Panc1 (cell line): ENCODE data around the gene HOTAIR. TPM values are rescaled to one million over a fixed set of nuclear protein-coding genes. Genes with fewer than 3 reads are reported as not detected.

ENCODE experiments used
- ATAC-seq: fragments of 200-7000 bp; cut with Tn5 transposase; 2 replicates; pipeline ENCODE4 v1.9.1; 2020; ENCODE audit warnings: mild to moderate bottlenecking, moderate library complexity
- BruUV-seq: library from RNA; stranded (reverse); fragments of 400-500 nt; replicated peaks from 2 replicates; lab custom pipeline; 2021; lab: Mats Ljungman, UMichigan
- CTCF ChIA-PET: fragments of 300-600 bp; sonication (Branson Sonifier 250); formaldehyde crosslinking; loops from one replicate; lab custom pipeline; 2022; ENCODE audit warnings: antibody characterized with exemption; lab: Charles Lee
- POLR2A ChIA-PET: fragments of 300-600 bp; sonication (Branson Sonifier 250); formaldehyde crosslinking; loops from one replicate; lab custom pipeline; 2022; ENCODE audit warnings: antibody characterized with exemption; lab: Charles Lee
- DNase-seq: peaks from one replicate; pipeline ENCODE4 v3.0.0-alpha.2; 2010; ENCODE audit warnings: low read depth, low spot score
- H3K27ac ChIP-seq: 2 replicates; pipeline ENCODE4 v1.5.1; 2011; ENCODE audit warnings: mild to moderate bottlenecking, low read length, inconsistent platforms
- H3K27me3 ChIP-seq: fragments of 200-500 bp; sonication (Bioruptor generic); 2 replicates; pipeline ENCODE4 v1.6.0; 2014; ENCODE audit warnings: low read length, inconsistent platforms; ENCODE audit not compliant: control insufficient read depth, insufficient read depth
- H3K36me3 ChIP-seq: fragments of 200-500 bp; sonication (Bioruptor generic); 2 replicates; pipeline ENCODE4 v1.5.1; 2014; ENCODE audit warnings: inconsistent platforms, mild to moderate bottlenecking, low read length, moderate library complexity; ENCODE audit not compliant: control insufficient read depth, insufficient read depth
- H3K4me1 ChIP-seq: 2 replicates; pipeline ENCODE4 v1.5.1; 2011; ENCODE audit warnings: inconsistent platforms, mild to moderate bottlenecking, low read length, moderate library complexity; ENCODE audit not compliant: control insufficient read depth, insufficient read depth
- H3K4me3 ChIP-seq, 2 experiments: 2 replicates each; pipeline ENCODE4 v1.5.1; 2011 to 2012; ENCODE audit warnings: low read depth in 2 of 2, low read length in 2 of 2, mild to moderate bottlenecking in 2 of 2, inconsistent platforms in 1 of 2, moderate library complexity in 1 of 2
- H3K9me3 ChIP-seq: fragments of 200-500 bp; sonication (Bioruptor generic); 2 replicates; pipeline ENCODE4 v1.5.1; 2014; ENCODE audit warnings: low read depth, mild to moderate bottlenecking, inconsistent platforms, low read length, moderate library complexity; ENCODE audit not compliant: control insufficient read depth, insufficient read depth
- POLR2AphosphoS5 ChIP-seq: IDR thresholded peaks from 2 replicates; pipeline ENCODE4 v1.6.1; 2012; ENCODE audit warnings: mild to moderate bottlenecking, low read depth, low read length, moderate library complexity
- SIN3A ChIP-seq: IDR thresholded peaks from 2 replicates; pipeline ENCODE4 v1.6.1; 2012; ENCODE audit warnings: low read depth, mild to moderate bottlenecking, low read length, moderate library complexity, borderline replicate concordance; ENCODE audit not compliant: insufficient read depth
- TCF7L2 ChIP-seq: IDR thresholded peaks from 2 replicates; pipeline ENCODE4 v1.6.1; 2011; ENCODE audit warnings: mild to moderate bottlenecking, low read depth, low read length, inconsistent platforms
- in situ Hi-C: cut with HindIII; loops from 2 replicates; pipeline ENCODE4 v1.10.0; 2016; ENCODE audit warnings: low sequenced_read_pairs, low pct_unique_long_range_greater_than_20kb
- intact Hi-C: fragments of 100-400 bp; cut with micrococcal nuclease; formaldehyde crosslinking; loops from one replicate; pipeline ENCODE4 v1.10.0; 2022; ENCODE audit not compliant: unreplicated experiment
- total RNA-seq: library from RNA; stranded (reverse); gene quantifications from one replicate; pipeline ENCODE4 v1.2.1, GENCODE V29; 2021; ENCODE audit not compliant: unreplicated experiment
- TF ChIP-seq, protein P1 (sequence below): fragments of 450-650 bp; IDR thresholded peaks from 2 replicates; pipeline ENCODE4 v1.5.1; 2017; ENCODE audit warnings: mild to moderate bottlenecking
- TF ChIP-seq, protein P2 (sequence below), 2 experiments: IDR thresholded peaks; 2 replicates each; pipeline ENCODE4 v1.6.1; 2011 to 2012; ENCODE audit warnings: low read depth in 2 of 2, control low read depth in 1 of 2, low read length in 1 of 2, mild to moderate bottlenecking in 1 of 2, moderate library complexity in 1 of 2; ENCODE audit not compliant: insufficient read depth in 1 of 2

The HOTAIR gene
- total RNA-seq, 1 experiment from 2014 or later, result 31.7 TPM

DNA sequence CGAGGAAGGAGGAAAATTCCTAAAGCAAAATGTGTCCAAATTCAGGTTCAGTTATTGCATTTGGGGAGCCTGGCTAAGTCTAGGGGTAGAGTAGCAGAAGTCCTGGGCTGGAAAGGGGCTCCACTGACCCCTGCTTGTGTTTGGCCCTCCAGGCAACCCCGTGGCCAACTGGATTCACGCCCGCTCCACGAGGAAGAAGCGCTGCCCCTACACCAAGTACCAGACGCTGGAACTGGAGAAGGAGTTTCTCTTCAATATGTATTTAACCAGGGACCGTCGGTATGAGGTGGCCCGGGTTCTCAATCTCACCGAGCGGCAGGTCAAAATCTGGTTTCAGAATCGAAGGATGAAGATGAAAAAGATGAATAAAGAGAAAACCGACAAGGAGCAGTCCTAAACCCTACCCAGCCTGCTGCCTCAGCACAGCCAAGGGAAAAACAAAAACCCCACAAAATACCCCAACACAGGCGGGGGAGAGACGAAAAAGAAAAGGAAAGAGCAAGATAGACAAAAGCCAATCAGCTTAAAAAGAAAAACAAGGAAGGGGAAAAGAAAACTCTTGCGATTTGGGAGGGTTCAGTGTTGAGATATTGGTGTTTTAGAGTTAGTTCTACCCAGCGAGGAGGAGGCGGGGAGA lies 27.6 kb upstream of the HOTAIR start:
- TF ChIP-seq, protein P1, sequence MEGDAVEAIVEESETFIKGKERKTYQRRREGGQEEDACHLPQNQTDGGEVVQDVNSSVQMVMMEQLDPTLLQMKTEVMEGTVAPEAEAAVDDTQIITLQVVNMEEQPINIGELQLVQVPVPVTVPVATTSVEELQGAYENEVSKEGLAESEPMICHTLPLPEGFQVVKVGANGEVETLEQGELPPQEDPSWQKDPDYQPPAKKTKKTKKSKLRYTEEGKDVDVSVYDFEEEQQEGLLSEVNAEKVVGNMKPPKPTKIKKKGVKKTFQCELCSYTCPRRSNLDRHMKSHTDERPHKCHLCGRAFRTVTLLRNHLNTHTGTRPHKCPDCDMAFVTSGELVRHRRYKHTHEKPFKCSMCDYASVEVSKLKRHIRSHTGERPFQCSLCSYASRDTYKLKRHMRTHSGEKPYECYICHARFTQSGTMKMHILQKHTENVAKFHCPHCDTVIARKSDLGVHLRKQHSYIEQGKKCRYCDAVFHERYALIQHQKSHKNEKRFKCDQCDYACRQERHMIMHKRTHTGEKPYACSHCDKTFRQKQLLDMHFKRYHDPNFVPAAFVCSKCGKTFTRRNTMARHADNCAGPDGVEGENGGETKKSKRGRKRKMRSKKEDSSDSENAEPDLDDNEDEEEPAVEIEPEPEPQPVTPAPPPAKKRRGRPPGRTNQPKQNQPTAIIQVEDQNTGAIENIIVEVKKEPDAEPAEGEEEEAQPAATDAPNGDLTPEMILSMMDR, result no peak
- 0 out of 2 replicates have a peak, but pooled peaks have one; percentile 24 for TF ChIP-seq TCF7L2
- TF ChIP-seq, protein P2, sequence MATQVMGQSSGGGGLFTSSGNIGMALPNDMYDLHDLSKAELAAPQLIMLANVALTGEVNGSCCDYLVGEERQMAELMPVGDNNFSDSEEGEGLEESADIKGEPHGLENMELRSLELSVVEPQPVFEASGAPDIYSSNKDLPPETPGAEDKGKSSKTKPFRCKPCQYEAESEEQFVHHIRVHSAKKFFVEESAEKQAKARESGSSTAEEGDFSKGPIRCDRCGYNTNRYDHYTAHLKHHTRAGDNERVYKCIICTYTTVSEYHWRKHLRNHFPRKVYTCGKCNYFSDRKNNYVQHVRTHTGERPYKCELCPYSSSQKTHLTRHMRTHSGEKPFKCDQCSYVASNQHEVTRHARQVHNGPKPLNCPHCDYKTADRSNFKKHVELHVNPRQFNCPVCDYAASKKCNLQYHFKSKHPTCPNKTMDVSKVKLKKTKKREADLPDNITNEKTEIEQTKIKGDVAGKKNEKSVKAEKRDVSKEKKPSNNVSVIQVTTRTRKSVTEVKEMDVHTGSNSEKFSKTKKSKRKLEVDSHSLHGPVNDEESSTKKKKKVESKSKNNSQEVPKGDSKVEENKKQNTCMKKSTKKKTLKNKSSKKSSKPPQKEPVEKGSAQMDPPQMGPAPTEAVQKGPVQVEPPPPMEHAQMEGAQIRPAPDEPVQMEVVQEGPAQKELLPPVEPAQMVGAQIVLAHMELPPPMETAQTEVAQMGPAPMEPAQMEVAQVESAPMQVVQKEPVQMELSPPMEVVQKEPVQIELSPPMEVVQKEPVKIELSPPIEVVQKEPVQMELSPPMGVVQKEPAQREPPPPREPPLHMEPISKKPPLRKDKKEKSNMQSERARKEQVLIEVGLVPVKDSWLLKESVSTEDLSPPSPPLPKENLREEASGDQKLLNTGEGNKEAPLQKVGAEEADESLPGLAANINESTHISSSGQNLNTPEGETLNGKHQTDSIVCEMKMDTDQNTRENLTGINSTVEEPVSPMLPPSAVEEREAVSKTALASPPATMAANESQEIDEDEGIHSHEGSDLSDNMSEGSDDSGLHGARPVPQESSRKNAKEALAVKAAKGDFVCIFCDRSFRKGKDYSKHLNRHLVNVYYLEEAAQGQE (IDR thresholded peaks at IDR 0.05; ENCODE audit: insufficient read depth in 1 of 2, low read depth in 2 of 2, low read length in 1 of 2), result no peak
- no peak; the same call in 1 of the 2 replicates for TF ChIP-seq POLR2AphosphoS5
- no peak for TF ChIP-seq SIN3A
- intact Hi-C loops, result no loop called here
- DNase-seq (no peak), ATAC-seq (no peak)
- BruUV-seq, result TSS peak; percentile 48
- no peaks in the 10 kb centered on the region for H3K27me3 ChIP-seq
- ChIA-PET POLR2A (interaction anchor here (1.2 kb wide), 1 partner anchor 15 kb away, joined by 4 read pairs; no protein-coding TSS in a partner anchor), CTCF (no interaction called here)
- H3K4me3 ChIP-seq, result peak overlapping the region; percentile 66 to 67
- H3K4me1 ChIP-seq, result peaks cover 34% of the 10 kb centered on the region
- H3K36me3 ChIP-seq, result peaks cover 3% of the 10 kb centered on the region
- peak overlapping the region; percentile 99 for H3K27ac ChIP-seq
- H3K9me3 ChIP-seq, result no peaks in the 10 kb centered on the region
- in situ Hi-C loops, result no loop called here

DNA sequence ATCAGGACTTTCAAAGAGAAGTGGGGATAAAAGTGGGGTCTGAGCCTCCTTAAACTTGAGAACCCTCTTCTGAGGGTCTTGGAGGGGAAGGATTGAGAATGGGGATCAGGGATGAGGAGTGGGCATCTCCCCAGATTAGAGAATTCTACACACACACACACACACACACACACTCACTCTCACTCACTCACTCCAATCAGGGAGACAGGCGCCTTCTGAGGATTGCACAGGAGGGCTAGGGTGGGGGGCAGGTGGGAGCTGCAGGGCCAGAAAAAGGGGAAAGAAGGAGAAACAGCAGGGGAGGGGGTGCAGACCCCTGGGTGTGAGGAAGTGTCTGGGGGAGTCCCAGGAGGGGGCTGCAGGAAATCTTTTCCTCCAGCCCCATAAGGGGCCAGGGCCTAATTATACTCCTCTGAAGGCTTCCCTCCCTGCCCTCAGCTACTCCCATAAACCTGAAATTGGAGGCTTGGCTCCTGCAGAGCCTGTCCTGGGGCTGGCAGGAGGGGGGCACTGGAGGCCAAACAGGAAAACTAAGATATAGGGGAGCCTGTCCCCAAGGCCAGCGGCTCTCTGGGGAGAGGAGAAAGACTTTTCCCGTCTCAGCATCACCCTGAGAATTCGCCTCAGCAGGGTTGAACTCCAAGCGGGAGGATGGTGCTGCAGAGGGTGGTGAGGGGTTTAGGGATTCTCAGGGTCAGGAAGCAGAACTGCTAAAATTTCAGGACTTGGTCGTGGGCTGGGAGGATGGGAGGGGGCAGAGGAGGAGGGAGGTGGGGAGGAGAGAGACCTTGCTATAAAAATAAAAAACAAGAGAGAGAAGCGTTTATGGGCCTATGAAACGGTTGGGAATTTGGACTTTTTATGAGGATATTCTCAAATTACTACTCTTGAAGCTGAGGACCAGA lies 26.8 kb upstream of the HOTAIR start:
- in situ Hi-C loops, result no loop called here
- ChIA-PET CTCF (interaction anchor here (0.7 kb wide), 1 partner anchor 11 kb away, joined by 4 read pairs; no protein-coding TSS in a partner anchor), POLR2A (interaction anchor here (1.2 kb wide), 1 partner anchor 14 kb away, joined by 4 read pairs; no protein-coding TSS in a partner anchor)
- Histone ChIP-seq H3K36me3 (peaks cover 3% of the 10 kb centered on the region), H3K27ac (peak overlapping the region; percentile 99), H3K27me3 (no peaks in the 10 kb centered on the region), H3K4me1 (peaks cover 25% of the 10 kb centered on the region), H3K4me3 (peak overlapping the region; percentile 66 to 67), H3K9me3 (no peaks in the 10 kb centered on the region)
- TF ChIP-seq, protein P2 (IDR thresholded peaks at IDR 0.05; ENCODE audit: insufficient read depth in 1 of 2, low read depth in 2 of 2, low read length in 1 of 2), result no peak
- TF ChIP-seq POLR2AphosphoS5 (no peak; the same call in 1 of the 2 replicates), SIN3A (no peak), TCF7L2 (no peak)
- TF ChIP-seq, protein P1, result no peak
- no peak for DNase-seq
- intact Hi-C loops, result no loop called here
- no TSS peak for BruUV-seq
- ATAC-seq, result no peak
